ENCODE measurements around the gene ADGRG6. TPM values are rescaled to one million over a fixed set of nuclear protein-coding genes. Genes with fewer than 3 reads are reported as not detected.

Gene ADGRG6
- total and polyA plus RNA-seq, 2 donors = 10.2 to 13.6 TPM

DNA sequence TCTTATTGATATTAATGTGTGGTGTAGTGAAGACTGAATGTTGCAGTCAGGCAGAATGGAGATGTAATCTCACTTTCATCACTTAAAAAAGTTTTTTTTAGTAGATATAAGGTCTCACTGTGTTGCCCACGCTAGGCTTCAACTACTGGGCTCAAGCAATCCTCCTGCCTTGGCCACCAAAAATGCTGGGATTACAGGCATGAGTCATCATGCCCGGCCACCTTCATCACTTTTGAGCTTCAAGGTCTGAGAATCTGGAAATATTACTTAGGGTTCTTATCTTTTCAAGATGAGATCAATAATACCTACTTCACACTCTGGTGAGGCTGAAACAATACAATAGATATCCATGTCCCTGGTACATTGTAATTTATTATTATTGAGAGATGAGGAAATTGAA, 31.6 kb downstream of the ADGRG6 start:
- Histone ChIP-seq H3K27me3 (ENCODE audit: control insufficient read depth in 2 of 2, insufficient read depth in 1 of 2, low read length in 1 of 2) (peaks cover 0 to 3% of the 10 kb centered on the region in 2 donors), H3K4me1 (ENCODE audit: control insufficient read depth in 2 of 2, insufficient read depth in 2 of 2, low read length in 2 of 2) (peaks cover 2 to 9% of the 10 kb centered on the region in 2 donors)
- 93% methylated on average over 2 of the region's 2 CpGs for WGBS

GRCh38 chr6:142334294-142334693, 32.5 kb downstream of the ADGRG6 start:
- Histone ChIP-seq H3K9me3 (ENCODE audit: control insufficient read depth in 2 of 2, insufficient read depth in 1 of 2, low read length in 1 of 2) (no peaks in the 10 kb centered on the region), H3K36me3 (ENCODE audit: control insufficient read depth in 2 of 2, insufficient read depth in 2 of 2, low read length in 1 of 2) (no peaks in the 10 kb centered on the region), H3K27me3 (ENCODE audit: control insufficient read depth in 2 of 2, insufficient read depth in 1 of 2, low read length in 1 of 2) (peaks cover 0 to 3% of the 10 kb centered on the region in 2 donors), H3K27ac (ENCODE audit: low read depth in 1 of 2, low read length in 1 of 2) (no peak overlapping the region), H3K4me3 (ENCODE audit: low read length in 2 of 2) (no peak overlapping the region), H3K4me1 (ENCODE audit: control insufficient read depth in 2 of 2, insufficient read depth in 2 of 2, low read length in 2 of 2) (peaks cover 2 to 9% of the 10 kb centered on the region in 2 donors)
- DNase-seq (ENCODE audit: low read depth in 6 of 9, low spot score in 9 of 9) = no peak
- WGBS = 93% methylated on average over 2 of the region's 2 CpGs

More for the DNA sequence above, 31.6 kb downstream of the ADGRG6 start:
- Histone ChIP-seq H3K4me3 (ENCODE audit: low read length in 2 of 2) (no peak overlapping the region), H3K9me3 (ENCODE audit: control insufficient read depth in 2 of 2, insufficient read depth in 1 of 2, low read length in 1 of 2) (no peaks in the 10 kb centered on the region), H3K36me3 (ENCODE audit: control insufficient read depth in 2 of 2, insufficient read depth in 2 of 2, low read length in 1 of 2) (no peaks in the 10 kb centered on the region), H3K27ac (ENCODE audit: low read depth in 1 of 2, low read length in 1 of 2) (no peak overlapping the region)
- DNase-seq (ENCODE audit: low read depth in 6 of 9, low spot score in 9 of 9) = no peak

DNA sequence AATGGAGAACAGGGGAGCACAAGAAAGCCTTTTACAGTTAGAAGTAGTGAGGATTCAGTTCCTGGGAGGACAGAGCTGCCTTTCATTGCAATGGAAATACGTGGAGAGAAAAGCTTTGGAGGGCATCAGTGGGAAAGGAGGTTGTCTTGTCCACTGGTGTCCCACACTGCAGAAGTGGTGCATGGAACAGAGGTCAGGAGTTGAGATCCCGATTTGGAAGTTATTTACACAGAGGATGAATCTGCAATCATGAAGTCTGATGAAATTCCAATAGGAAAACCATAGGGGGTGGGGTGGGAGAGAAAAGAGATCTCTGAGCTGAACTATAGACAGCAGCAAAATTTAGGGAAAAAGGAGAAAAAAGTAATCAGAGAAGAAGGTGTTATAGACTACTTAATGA, 33.6 kb downstream of the ADGRG6 start:
- no peaks in the 10 kb centered on the region for H3K9me3 ChIP-seq (ENCODE audit: control insufficient read depth in 2 of 2, insufficient read depth in 1 of 2, low read length in 1 of 2)
- no peak overlapping the region for H3K27ac ChIP-seq (ENCODE audit: low read depth in 1 of 2, low read length in 1 of 2)
- H3K27me3 ChIP-seq (ENCODE audit: control insufficient read depth in 2 of 2, insufficient read depth in 1 of 2, low read length in 1 of 2) = peaks cover 0 to 3% of the 10 kb centered on the region in 2 donors
- H3K36me3 ChIP-seq (ENCODE audit: control insufficient read depth in 2 of 2, insufficient read depth in 2 of 2, low read length in 1 of 2) = no peaks in the 10 kb centered on the region
- no peak overlapping the region for H3K4me3 ChIP-seq (ENCODE audit: low read length in 2 of 2)
- WGBS = 97% methylated on average over 2 of the region's 2 CpGs
- peaks cover 2 to 9% of the 10 kb centered on the region in 2 donors for H3K4me1 ChIP-seq (ENCODE audit: control insufficient read depth in 2 of 2, insufficient read depth in 2 of 2, low read length in 2 of 2)
- no peak for DNase-seq (ENCODE audit: low read depth in 6 of 9, low spot score in 9 of 9)

DNA sequence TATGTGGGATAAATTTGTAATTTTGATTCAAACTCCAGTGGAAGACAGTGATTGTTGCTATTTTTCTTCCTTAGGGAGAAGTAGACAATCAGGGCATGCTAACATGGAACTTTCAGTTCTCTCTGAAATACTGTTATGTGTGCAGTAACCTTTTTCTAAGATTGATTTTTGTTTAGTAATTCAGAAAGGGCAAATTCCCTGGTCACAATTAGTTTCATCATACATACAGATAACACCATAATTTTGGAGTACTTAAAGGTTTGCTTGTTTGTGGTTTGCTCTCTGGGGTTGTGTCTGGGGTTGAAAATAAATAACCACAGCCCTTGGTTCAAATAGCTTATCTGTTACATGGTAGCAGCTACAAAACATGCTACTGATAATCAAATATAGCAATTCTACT, 34.4 kb downstream of the ADGRG6 start:
- Histone ChIP-seq H3K4me3 (ENCODE audit: low read length in 2 of 2) (no peak overlapping the region), H3K27me3 (ENCODE audit: control insufficient read depth in 2 of 2, insufficient read depth in 1 of 2, low read length in 1 of 2) (peaks cover 0 to 3% of the 10 kb centered on the region in 2 donors), H3K9me3 (ENCODE audit: control insufficient read depth in 2 of 2, insufficient read depth in 1 of 2, low read length in 1 of 2) (no peaks in the 10 kb centered on the region), H3K36me3 (ENCODE audit: control insufficient read depth in 2 of 2, insufficient read depth in 2 of 2, low read length in 1 of 2) (no peaks in the 10 kb centered on the region), H3K4me1 (ENCODE audit: control insufficient read depth in 2 of 2, insufficient read depth in 2 of 2, low read length in 2 of 2) (peaks cover 2 to 4% of the 10 kb centered on the region in 2 donors), H3K27ac (ENCODE audit: low read depth in 1 of 2, low read length in 1 of 2) (no peak overlapping the region)
- DNase-seq (ENCODE audit: low read depth in 6 of 9, low spot score in 9 of 9) = no peak

- Histone ChIP-seq H3K36me3 (ENCODE audit: control insufficient read depth in 2 of 2, insufficient read depth in 2 of 2, low read length in 1 of 2) (no peaks in the 10 kb centered on the region), H3K4me1 (ENCODE audit: control insufficient read depth in 2 of 2, insufficient read depth in 2 of 2, low read length in 2 of 2) (no peaks in the 10 kb centered on the region), H3K4me3 (ENCODE audit: low read length in 2 of 2) (no peak overlapping the region), H3K27me3 (ENCODE audit: control insufficient read depth in 2 of 2, insufficient read depth in 1 of 2, low read length in 1 of 2) (peaks cover 0 to 3% of the 10 kb centered on the region in 2 donors), H3K9me3 (ENCODE audit: control insufficient read depth in 2 of 2, insufficient read depth in 1 of 2, low read length in 1 of 2) (no peaks in the 10 kb centered on the region), H3K27ac (ENCODE audit: low read depth in 1 of 2, low read length in 1 of 2) (no peak overlapping the region)
- DNase-seq (ENCODE audit: low read depth in 6 of 9, low spot score in 9 of 9) = no peak
- 80% methylated on average over 3 of the region's 3 CpGs for WGBS
These were observed 35.0 kb downstream of the ADGRG6 start for GRCh38 chr6:142336787-142337186.

- no peak overlapping the region for H3K4me3 ChIP-seq (ENCODE audit: low read length in 2 of 2)
- whole genome bisulfite sequencing = 93% methylated on average over 2 of the region's 2 CpGs
- no peaks in the 10 kb centered on the region for H3K9me3 ChIP-seq (ENCODE audit: control insufficient read depth in 2 of 2, insufficient read depth in 1 of 2, low read length in 1 of 2)
- no peaks in the 10 kb centered on the region for H3K27me3 ChIP-seq (ENCODE audit: control insufficient read depth in 2 of 2, insufficient read depth in 1 of 2, low read length in 1 of 2)
- no peaks in the 10 kb centered on the region for H3K36me3 ChIP-seq (ENCODE audit: control insufficient read depth in 2 of 2, insufficient read depth in 2 of 2, low read length in 1 of 2)
- no peak for DNase-seq (ENCODE audit: low read depth in 6 of 9, low spot score in 9 of 9)
- H3K27ac ChIP-seq (ENCODE audit: low read depth in 1 of 2, low read length in 1 of 2) = no peak overlapping the region
- no peaks in the 10 kb centered on the region for H3K4me1 ChIP-seq (ENCODE audit: control insufficient read depth in 2 of 2, insufficient read depth in 2 of 2, low read length in 2 of 2)
These were observed 37.3 kb downstream of the ADGRG6 start for GRCh38 chr6:142339113-142339512.

- 71% methylated on average over 1 of the region's 1 CpG for WGBS
- H3K4me1 ChIP-seq (ENCODE audit: control insufficient read depth in 2 of 2, insufficient read depth in 2 of 2, low read length in 2 of 2) = no peaks in the 10 kb centered on the region
- H3K4me3 ChIP-seq (ENCODE audit: low read length in 2 of 2) = no peak overlapping the region
- H3K27ac ChIP-seq (ENCODE audit: low read depth in 1 of 2, low read length in 1 of 2) = no peak overlapping the region
- no peaks in the 10 kb centered on the region for H3K27me3 ChIP-seq (ENCODE audit: control insufficient read depth in 2 of 2, insufficient read depth in 1 of 2, low read length in 1 of 2)
- DNase-seq (ENCODE audit: low read depth in 6 of 9, low spot score in 9 of 9) = no peak
- H3K36me3 ChIP-seq (ENCODE audit: control insufficient read depth in 2 of 2, insufficient read depth in 2 of 2, low read length in 1 of 2) = no peaks in the 10 kb centered on the region
- H3K9me3 ChIP-seq (ENCODE audit: control insufficient read depth in 2 of 2, insufficient read depth in 1 of 2, low read length in 1 of 2) = no peaks in the 10 kb centered on the region
These were observed 38.3 kb downstream of the ADGRG6 start for GRCh38 chr6:142339968-142340658.

GRCh38 chr6:142341855-142342330, 40.1 kb downstream of the ADGRG6 start:
- H3K9me3 ChIP-seq (ENCODE audit: control insufficient read depth in 2 of 2, insufficient read depth in 1 of 2, low read length in 1 of 2) = no peaks in the 10 kb centered on the region
- WGBS = 92% methylated on average over 2 of the region's 2 CpGs
- no peak overlapping the region for H3K27ac ChIP-seq (ENCODE audit: low read depth in 1 of 2, low read length in 1 of 2)
- no peaks in the 10 kb centered on the region for H3K36me3 ChIP-seq (ENCODE audit: control insufficient read depth in 2 of 2, insufficient read depth in 2 of 2, low read length in 1 of 2)
- no peaks in the 10 kb centered on the region for H3K4me1 ChIP-seq (ENCODE audit: control insufficient read depth in 2 of 2, insufficient read depth in 2 of 2, low read length in 2 of 2)
- H3K27me3 ChIP-seq (ENCODE audit: control insufficient read depth in 2 of 2, insufficient read depth in 1 of 2, low read length in 1 of 2) = no peaks in the 10 kb centered on the region
- no peak for DNase-seq (ENCODE audit: low read depth in 6 of 9, low spot score in 9 of 9)
- no peak overlapping the region for H3K4me3 ChIP-seq (ENCODE audit: low read length in 2 of 2)

GRCh38 chr6:142342986-142343385, 41.2 kb downstream of the ADGRG6 start:
- no peak for DNase-seq (ENCODE audit: low read depth in 6 of 9, low spot score in 9 of 9)
- Histone ChIP-seq H3K27me3 (ENCODE audit: control insufficient read depth in 2 of 2, insufficient read depth in 1 of 2, low read length in 1 of 2) (no peaks in the 10 kb centered on the region), H3K4me3 (ENCODE audit: low read length in 2 of 2) (no peak overlapping the region), H3K36me3 (ENCODE audit: control insufficient read depth in 2 of 2, insufficient read depth in 2 of 2, low read length in 1 of 2) (no peaks in the 10 kb centered on the region), H3K9me3 (ENCODE audit: control insufficient read depth in 2 of 2, insufficient read depth in 1 of 2, low read length in 1 of 2) (no peaks in the 10 kb centered on the region), H3K4me1 (ENCODE audit: control insufficient read depth in 2 of 2, insufficient read depth in 2 of 2, low read length in 2 of 2) (no peaks in the 10 kb centered on the region), H3K27ac (ENCODE audit: low read depth in 1 of 2, low read length in 1 of 2) (no peak overlapping the region)
